Thyroid gland (tissue), 4 donors: ENCODE results near the gene LDLRAD4. TPM values are rescaled to one million over a fixed set of nuclear protein-coding genes. Genes with fewer than 3 reads are reported as not detected.

ENCODE experiments used
- DNase-seq, 2 donors: peaks; one replicate each; pipeline ENCODE4 v3.0.0-alpha.2; 2019
- H3K27ac ChIP-seq, 3 donors: fragments of 200-600 bp; sonication (generic); 1 replicate in 2 of 3; 2 replicates in 1 of 3; pipeline ENCODE4 v1.5.1; 2016 to 2019; ENCODE audit warnings: mild to moderate bottlenecking in 1 of 3, moderate library complexity in 1 of 3
- H3K27me3 ChIP-seq: fragments of 200-600 bp; sonication (generic); one replicate; pipeline ENCODE4 v1.5.1; 2019
- H3K36me3 ChIP-seq, 2 donors: fragments of 200-600 bp; sonication (generic); one replicate each; pipeline ENCODE4 v1.5.1; 2016 to 2019
- H3K4me1 ChIP-seq, 2 donors: fragments of 200-600 bp; sonication (generic); one replicate each; pipeline ENCODE4 v1.5.1; 2017 to 2019
- H3K4me3 ChIP-seq, 3 donors: fragments of 200-600 bp; sonication (generic); replicated peaks in 1 of 3; 1 replicate in 2 of 3; 2 replicates in 1 of 3; pipeline ENCODE4 v1.5.1; 2016; ENCODE audit warnings: mild to moderate bottlenecking in 1 of 3
- H3K9me3 ChIP-seq: fragments of 200-600 bp; sonication (generic); one replicate; pipeline ENCODE4 v1.5.1; 2017
- CTCF ChIP-seq, 6 experiments: fragments of 200-600 bp in 3 of 6; fragments of 450-650 bp in 3 of 6; sonication (generic) in 3 of 6; IDR thresholded peaks; one replicate each; pipeline ENCODE4 v1.5.1; 2016 to 2019; ENCODE audit warnings: antibody characterized with exemption in 6 of 6, mild to moderate bottlenecking in 2 of 6, inconsistent platforms in 1 of 6, moderate library complexity in 1 of 6
- POLR2A ChIP-seq, 2 donors: fragments of 450-650 bp; IDR thresholded peaks; one replicate each; pipeline ENCODE4 v1.6.1; 2017; ENCODE audit warnings: antibody characterized with exemption in 2 of 2, mild to moderate bottlenecking in 2 of 2, moderate library complexity in 1 of 2
- WGBS, 2 donors: methylation state at CpG; one replicate each; pipeline ENCODE4 v1.1.5; 2017; 5-methylcytosine and 5-hydroxymethylcytosine counted together
- intact Hi-C: fragments of 100-400 bp; cut with DNase I; formaldehyde crosslinking; loops from one replicate; pipeline ENCODE4 v1.15.1; 2023
- total RNA-seq, 4 donors: library from RNA; depleted of rRNA; stranded (reverse); fragments of >200 nt; gene quantifications; one replicate each; pipeline ENCODE4 v1.2.3, GENCODE V29; 2016

LDLRAD4 gene
- total RNA-seq, 4 donors from 2014 or later = 23.7 to 35.7 (median 29.7) TPM

GRCh38 chr18:13628211-13628610 lies 409.7 kb downstream of the LDLRAD4 start:
- WGBS, 2 donors = 87 to 91% methylated on average over 9 of the region's 9 CpGs
- peaks cover 5% of the 10 kb centered on the region in 2 donors for H3K4me1 ChIP-seq
- intact Hi-C loops = loop anchor here (5.0 kb wide), 1 partner anchor 411 kb away; the partner anchor contains the start of gene LDLRAD4
- no peaks in the 10 kb centered on the region for H3K27me3 ChIP-seq
- no peak overlapping the region for H3K4me3 ChIP-seq
- H3K9me3 ChIP-seq = no peaks in the 10 kb centered on the region
- no peak for DNase-seq
- TF ChIP-seq CTCF (IDR thresholded peaks at IDR 0.05) = no peak
- no peak for TF ChIP-seq POLR2A (IDR thresholded peaks at IDR 0.05)
- H3K27ac ChIP-seq = no peak overlapping the region
- H3K36me3 ChIP-seq = no peaks in the 10 kb centered on the region

GRCh38 chr18:13629841-13630715 lies 411.5 kb downstream of the LDLRAD4 start:
- no peaks in the 10 kb centered on the region for H3K9me3 ChIP-seq
- TF ChIP-seq CTCF (IDR thresholded peaks at IDR 0.05) (peak; percentile 51 to 97 (median 80)), POLR2A (IDR thresholded peaks at IDR 0.05) (no peak)
- intact Hi-C loops = loop anchor here (5.0 kb wide), 1 partner anchor 413 kb away; the partner anchor contains the start of gene LDLRAD4
- 48 to 58% methylated on average over 8 of the region's 8 CpGs for WGBS, 2 donors
- no peaks in the 10 kb centered on the region for H3K36me3 ChIP-seq
- H3K4me3 ChIP-seq = no peak overlapping the region
- H3K27me3 ChIP-seq = no peaks in the 10 kb centered on the region
- DNase-seq = peak; percentile 58 to 69
- H3K27ac ChIP-seq = peak overlapping the region in 2 of 3 donors; percentile 47 to 70
- H3K4me1 ChIP-seq = peaks cover 5 to 7% of the 10 kb centered on the region in 2 donors

- H3K27ac ChIP-seq = no peak overlapping the region
- no peak for TF ChIP-seq POLR2A (IDR thresholded peaks at IDR 0.05)
- no peak for TF ChIP-seq CTCF (IDR thresholded peaks at IDR 0.05)
- H3K4me1 ChIP-seq = peaks cover 5 to 9% of the 10 kb centered on the region in 2 donors
- intact Hi-C loops = no loop called here
- H3K4me3 ChIP-seq = no peak overlapping the region
- 90 to 95% methylated on average over 7 of the region's 7 CpGs for WGBS, 2 donors
- H3K9me3 ChIP-seq = no peaks in the 10 kb centered on the region
- H3K36me3 ChIP-seq = no peaks in the 10 kb centered on the region
- DNase-seq = no peak
- H3K27me3 ChIP-seq = no peaks in the 10 kb centered on the region
These were observed 412.2 kb downstream of the LDLRAD4 start for GRCh38 chr18:13630716-13631268.

GRCh38 chr18:13633700-13634099 lies 415.1 kb downstream of the LDLRAD4 start:
- Histone ChIP-seq H3K27me3 (no peaks in the 10 kb centered on the region), H3K27ac (no peak overlapping the region), H3K4me1 (peaks cover 5 to 9% of the 10 kb centered on the region in 2 donors), H3K9me3 (no peaks in the 10 kb centered on the region), H3K36me3 (no peaks in the 10 kb centered on the region), H3K4me3 (no peak overlapping the region)
- TF ChIP-seq POLR2A (IDR thresholded peaks at IDR 0.05) (no peak), CTCF (IDR thresholded peaks at IDR 0.05) (no peak)
- 88 to 100% methylated on average over 2 to 3 of the region's 5 CpGs for WGBS, 2 donors
- intact Hi-C loops = no loop called here
- DNase-seq = no peak

- WGBS, 2 donors = 53 to 58% methylated on average over 5 of the region's 5 CpGs
- H3K4me3 ChIP-seq = no peak overlapping the region
- intact Hi-C loops = no loop called here
These were observed 416.5 kb downstream of the LDLRAD4 start for GRCh38 chr18:13635046-13635445.

More at GRCh38 chr18:13635046-13635445, 416.5 kb downstream of the LDLRAD4 start:
- no peak overlapping the region for H3K27ac ChIP-seq
- H3K36me3 ChIP-seq = no peaks in the 10 kb centered on the region
- no peak for TF ChIP-seq CTCF (IDR thresholded peaks at IDR 0.05)
- TF ChIP-seq POLR2A (IDR thresholded peaks at IDR 0.05) = no peak
- no peaks in the 10 kb centered on the region for H3K9me3 ChIP-seq
- DNase-seq = peak; percentile 39 to 42
- H3K4me1 ChIP-seq = peaks cover under 1 to 4% of the 10 kb centered on the region in 2 donors
- H3K27me3 ChIP-seq = no peaks in the 10 kb centered on the region
